OCI-LY3 (cell line): ENCODE results near the gene PDLIM1.

ENCODE experiments used
- CTCF ChIP-seq: fragments of 200-600, 300-600 bp; sonication (generic); IDR thresholded peaks from 2 replicates; pipeline ENCODE4 v1.5.1; 2014; ENCODE audit warnings: antibody characterized with exemption, low read length, low read depth
- EZH2phosphoT487 ChIP-seq: fragments of 200-600 bp; shearing (Covaris generic); IDR thresholded peaks from 2 replicates; pipeline ENCODE4 v1.6.1; 2018; ENCODE audit warnings: antibody characterized with exemption, mixed run types, low read depth

- TF ChIP-seq CTCF (no peak), EZH2phosphoT487 (no peak)
These were observed 69.7 kb downstream of the PDLIM1 start for GRCh38 chr10:95221124-95221523.
